ENCODE results near the gene ULK3. TPM values are rescaled to one million over a fixed set of nuclear protein-coding genes. Genes with fewer than 3 reads are reported as not detected.

ULK3 gene
- total and polyA plus RNA-seq, 2 experiments from 2014 or later: 40.4 to 45.7 TPM

DNA sequence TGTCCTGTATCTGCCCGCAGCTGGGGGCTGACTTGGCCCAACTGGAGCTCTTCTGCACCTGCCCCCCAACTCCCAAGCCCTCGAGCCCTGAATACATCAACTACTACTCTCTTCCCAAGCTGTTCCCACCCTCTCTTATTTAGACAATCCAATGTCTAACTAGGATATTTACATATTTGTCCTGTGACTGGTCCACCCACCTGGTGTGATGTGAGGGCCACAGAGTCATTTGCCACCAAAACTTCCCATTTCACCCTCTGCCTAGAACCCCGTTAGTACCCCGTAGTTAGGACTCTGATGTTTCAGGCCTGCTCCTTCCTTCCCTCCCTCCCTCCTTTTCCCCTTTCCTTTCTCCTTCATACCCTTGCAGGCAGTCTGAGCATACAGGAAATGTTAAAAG is 10.1 kb downstream of the ULK3 start:
- Histone ChIP-seq H3K9me2 (replicated peaks; ENCODE audit: insufficient read depth) (no peaks in the 10 kb centered on the region), H3K79me2 (no peaks in the 10 kb centered on the region), H3K4me1 (ENCODE audit: insufficient read depth) (no peaks in the 10 kb centered on the region), H3K4me3 (no peak overlapping the region), H3K27me3 (peaks cover 18% of the 10 kb centered on the region), H3K9me3 (ENCODE audit: low read depth) (no peaks in the 10 kb centered on the region), H2AFZ (no peak overlapping the region), H3K4me2 (no peak overlapping the region), H3K27ac (no peak overlapping the region), H4K20me1 (ENCODE audit: insufficient read depth, poor library complexity, severe bottlenecking) (no peaks in the 10 kb centered on the region), H3K36me3 (replicated peaks; ENCODE audit: insufficient read depth, low read depth) (no peaks in the 10 kb centered on the region)
- TF ChIP-seq, protein P1, sequence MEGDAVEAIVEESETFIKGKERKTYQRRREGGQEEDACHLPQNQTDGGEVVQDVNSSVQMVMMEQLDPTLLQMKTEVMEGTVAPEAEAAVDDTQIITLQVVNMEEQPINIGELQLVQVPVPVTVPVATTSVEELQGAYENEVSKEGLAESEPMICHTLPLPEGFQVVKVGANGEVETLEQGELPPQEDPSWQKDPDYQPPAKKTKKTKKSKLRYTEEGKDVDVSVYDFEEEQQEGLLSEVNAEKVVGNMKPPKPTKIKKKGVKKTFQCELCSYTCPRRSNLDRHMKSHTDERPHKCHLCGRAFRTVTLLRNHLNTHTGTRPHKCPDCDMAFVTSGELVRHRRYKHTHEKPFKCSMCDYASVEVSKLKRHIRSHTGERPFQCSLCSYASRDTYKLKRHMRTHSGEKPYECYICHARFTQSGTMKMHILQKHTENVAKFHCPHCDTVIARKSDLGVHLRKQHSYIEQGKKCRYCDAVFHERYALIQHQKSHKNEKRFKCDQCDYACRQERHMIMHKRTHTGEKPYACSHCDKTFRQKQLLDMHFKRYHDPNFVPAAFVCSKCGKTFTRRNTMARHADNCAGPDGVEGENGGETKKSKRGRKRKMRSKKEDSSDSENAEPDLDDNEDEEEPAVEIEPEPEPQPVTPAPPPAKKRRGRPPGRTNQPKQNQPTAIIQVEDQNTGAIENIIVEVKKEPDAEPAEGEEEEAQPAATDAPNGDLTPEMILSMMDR (IDR thresholded peaks at IDR 0.05; ENCODE audit: poor library complexity): no peak
- no peak for TF ChIP-seq EZH2phosphoT487 (IDR thresholded peaks at IDR 0.05; ENCODE audit: low read depth, severe bottlenecking, unreplicated experiment)
- DNase-seq (ENCODE audit: low spot score): no peak
- WGBS (ENCODE audit: low lambda C conversion rate, missing lambda C conversion rate): 77% methylated on average over 4 of the region's 4 CpGs

DNA sequence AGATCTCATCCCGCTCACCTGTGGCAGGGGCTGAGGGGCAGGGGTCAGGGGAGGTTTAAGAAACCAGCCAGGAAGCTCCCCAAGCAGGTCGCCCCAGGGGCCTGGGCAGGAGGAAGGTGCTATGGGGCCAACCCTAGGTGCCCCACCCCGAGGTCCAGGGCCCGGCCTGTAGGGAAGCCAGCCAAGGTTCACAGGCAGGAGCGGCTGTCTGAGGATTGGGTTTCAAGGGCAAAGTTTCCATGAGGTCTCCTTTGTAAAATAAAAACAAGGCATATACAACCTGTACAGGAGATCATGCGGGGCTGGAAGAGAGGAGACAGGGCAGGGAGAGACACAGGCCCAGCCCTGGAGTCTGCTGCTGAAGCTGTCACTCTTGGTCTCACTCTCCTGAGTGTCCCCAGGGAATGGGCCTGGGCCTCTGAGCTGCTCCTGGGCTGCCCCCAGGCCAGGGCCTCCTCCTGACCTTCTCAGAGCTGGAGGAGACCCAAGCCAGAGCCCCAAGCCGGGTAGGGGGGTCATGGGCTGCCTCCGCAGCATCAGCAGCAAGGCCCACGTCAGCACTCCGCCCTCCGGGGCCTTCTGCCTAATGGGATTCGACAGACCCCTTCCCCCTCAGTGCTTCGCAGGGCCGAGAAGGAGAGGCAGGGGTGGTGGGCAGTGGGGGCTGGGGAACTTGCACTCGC is 11.0 kb downstream of the ULK3 start:
- Histone ChIP-seq H3K9me2 (replicated peaks; ENCODE audit: insufficient read depth) (no peaks in the 10 kb centered on the region), H3K4me2 (no peak overlapping the region), H4K20me1 (ENCODE audit: insufficient read depth, poor library complexity, severe bottlenecking) (no peaks in the 10 kb centered on the region), H3K36me3 (replicated peaks; ENCODE audit: insufficient read depth, low read depth) (no peaks in the 10 kb centered on the region), H3K4me1 (ENCODE audit: insufficient read depth) (no peaks in the 10 kb centered on the region), H3K79me2 (no peaks in the 10 kb centered on the region), H3K4me3 (no peak overlapping the region), H3K27me3 (peaks cover 27% of the 10 kb centered on the region), H2AFZ (no peak overlapping the region), H3K27ac (no peak overlapping the region), H3K9me3 (ENCODE audit: low read depth) (no peaks in the 10 kb centered on the region)
- TF ChIP-seq, protein P1 (IDR thresholded peaks at IDR 0.05; ENCODE audit: poor library complexity): no peak
- no peak for TF ChIP-seq EZH2 (IDR thresholded peaks at IDR 0.05; ENCODE audit: borderline replicate concordance)
- TF ChIP-seq EZH2phosphoT487 (IDR thresholded peaks at IDR 0.05; ENCODE audit: low read depth, severe bottlenecking, unreplicated experiment): no peak
- DNase-seq (ENCODE audit: low spot score): no peak
- 72% methylated on average over 15 of the region's 15 CpGs for WGBS (ENCODE audit: low lambda C conversion rate, missing lambda C conversion rate)

DNA sequence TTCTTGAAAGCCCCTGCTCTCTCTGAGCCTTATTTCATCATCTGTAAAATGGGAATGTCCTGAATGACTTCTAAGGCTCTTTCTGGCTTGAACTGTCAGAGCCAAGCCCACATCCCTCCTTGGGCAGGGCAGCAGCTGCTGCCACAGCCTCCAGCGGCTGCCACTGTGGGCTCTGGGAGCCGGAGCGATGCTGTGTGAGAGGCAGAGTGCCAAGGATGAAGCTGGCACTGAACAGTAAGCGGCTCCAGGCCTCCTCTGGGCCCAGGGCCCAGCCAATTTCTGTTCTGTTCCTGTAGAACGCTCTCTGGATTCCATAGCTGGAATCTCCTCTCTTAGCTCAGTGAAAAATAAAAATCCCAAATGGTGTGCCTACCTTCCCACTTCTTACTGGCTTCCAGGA is 12.1 kb downstream of the ULK3 start:
- DNase-seq (ENCODE audit: low spot score): no peak
- Histone ChIP-seq H2AFZ (no peak overlapping the region), H3K79me2 (no peaks in the 10 kb centered on the region), H3K4me1 (ENCODE audit: insufficient read depth) (no peaks in the 10 kb centered on the region), H4K20me1 (ENCODE audit: insufficient read depth, poor library complexity, severe bottlenecking) (no peaks in the 10 kb centered on the region), H3K27ac (no peak overlapping the region), H3K9me2 (replicated peaks; ENCODE audit: insufficient read depth) (no peaks in the 10 kb centered on the region), H3K4me3 (no peak overlapping the region), H3K9me3 (ENCODE audit: low read depth) (no peaks in the 10 kb centered on the region), H3K27me3 (peaks cover 36% of the 10 kb centered on the region), H3K4me2 (no peak overlapping the region), H3K36me3 (replicated peaks; ENCODE audit: insufficient read depth, low read depth) (no peaks in the 10 kb centered on the region)
- WGBS (ENCODE audit: low lambda C conversion rate, missing lambda C conversion rate): 85% methylated on average over 5 of the region's 5 CpGs
- TF ChIP-seq EZH2phosphoT487 (IDR thresholded peaks at IDR 0.05; ENCODE audit: low read depth, severe bottlenecking, unreplicated experiment) (no peak), EZH2 (IDR thresholded peaks at IDR 0.05; ENCODE audit: borderline replicate concordance) (no peak)
- TF ChIP-seq, protein P1 (IDR thresholded peaks at IDR 0.05; ENCODE audit: poor library complexity): no peak

Measured in hepatocyte (in vitro differentiated cells).